C4-2B (cell line): Measurements from ENCODE around the gene MIPOL1.

ENCODE experiments used
- CTCF ChIP-seq: fragments of 450-650 bp; conservative IDR thresholded peaks from 2 replicates; pipeline ENCODE4 v1.5.1; 2017; ENCODE audit warnings: mild to moderate bottlenecking
- ZFX ChIP-seq: fragments of 450-650 bp; IDR thresholded peaks from 2 replicates; pipeline ENCODE4 v1.6.1; 2017

DNA sequence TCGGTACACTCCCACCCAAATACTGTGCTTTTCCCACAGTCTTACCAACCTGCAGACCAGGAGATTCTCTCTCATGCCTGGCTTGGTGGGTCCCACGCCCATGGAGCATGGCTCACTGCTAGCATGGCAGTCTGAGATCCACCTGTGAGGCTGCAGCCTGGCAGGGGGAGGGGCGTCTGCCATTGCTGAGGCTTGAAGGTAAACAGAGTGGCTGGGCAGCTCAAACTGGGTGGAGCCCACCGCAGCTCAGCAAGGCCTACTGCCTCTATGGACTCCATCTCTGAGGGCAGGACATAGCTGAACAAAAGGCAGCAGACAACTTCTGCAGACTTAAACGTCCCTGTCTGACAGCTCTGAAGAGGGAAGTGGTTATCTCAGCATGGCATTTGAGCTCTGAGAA is 304.1 kb downstream of the MIPOL1 start:
- TF ChIP-seq CTCF: no peak
- TF ChIP-seq ZFX: no peak
